Measurements from ENCODE around the gene TOLLIP.

DNA sequence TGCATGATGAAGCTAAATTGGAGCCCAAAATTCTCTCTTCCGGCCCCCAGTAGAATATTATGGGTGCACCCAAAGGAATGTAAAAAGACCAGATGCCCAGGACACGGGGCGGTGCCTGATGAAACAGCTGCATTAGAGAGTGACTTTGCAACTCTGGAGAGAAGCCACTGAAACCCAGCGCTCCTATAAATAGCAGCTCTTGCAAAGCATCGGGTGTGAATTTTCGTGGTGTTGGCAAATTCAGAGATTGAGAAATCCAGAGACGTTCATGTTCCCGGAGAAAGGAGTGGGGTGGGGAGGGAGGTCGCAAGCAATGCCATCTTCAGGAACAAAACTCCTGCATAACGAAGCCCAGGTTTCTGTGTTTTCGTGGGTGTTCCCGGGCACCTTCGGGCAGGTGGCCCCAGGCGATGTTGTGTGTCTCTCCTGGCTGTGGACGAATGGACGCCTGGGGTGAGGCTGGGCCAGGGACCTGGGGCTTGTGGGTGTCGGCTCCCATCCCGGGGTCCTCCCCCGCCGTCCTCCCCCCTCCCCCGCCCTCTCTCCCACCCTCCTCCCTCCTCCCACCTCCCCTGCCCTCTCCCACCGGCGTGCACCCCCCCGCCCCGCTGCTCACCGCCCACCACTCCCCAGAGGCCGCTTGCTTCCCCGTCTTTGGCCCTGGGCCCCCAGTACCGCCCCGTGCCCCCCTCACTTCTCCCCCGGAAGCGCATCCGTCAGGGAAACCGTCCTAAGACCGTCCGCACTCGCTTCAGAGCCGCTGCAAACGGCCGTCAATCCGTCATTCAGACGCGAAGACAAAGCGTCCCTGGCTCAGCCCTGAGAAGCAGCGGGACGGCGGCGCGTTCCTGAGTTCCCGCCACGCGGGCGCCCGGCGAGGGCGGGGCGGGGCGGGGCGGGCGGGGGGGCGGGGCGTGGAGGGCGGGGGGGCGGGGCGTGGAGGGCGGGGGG, 26.7 kb upstream of the TOLLIP start:
- TF ChIP-seq CSDC2 (CRISPR knock-in tag; IDR thresholded peaks at IDR 0.05) (no peak), RARB (CRISPR knock-in tag; IDR thresholded peaks at IDR 0.05) (no peak), ARNTL (CRISPR knock-in tag; IDR thresholded peaks at IDR 0.05; ENCODE audit: borderline replicate concordance, low read depth) (no peak), ZC3H10 (CRISPR knock-in tag; IDR thresholded peaks at IDR 0.05) (no peak), ESRRG (CRISPR knock-in tag; IDR thresholded peaks at IDR 0.05) (no peak), TOX (CRISPR knock-in tag; IDR thresholded peaks at IDR 0.05; ENCODE audit: borderline replicate concordance) (no peak), ZFP30 (CRISPR knock-in tag; IDR thresholded peaks at IDR 0.05) (no peak), ZNF70 (CRISPR knock-in tag; IDR thresholded peaks at IDR 0.05) (no peak), ZFP3 (CRISPR knock-in tag; IDR thresholded peaks at IDR 0.05) (no peak), PPARA (CRISPR knock-in tag; IDR thresholded peaks at IDR 0.05; ENCODE audit: borderline replicate concordance) (no peak), BACH2 (CRISPR knock-in tag; IDR thresholded peaks at IDR 0.05; ENCODE audit: borderline replicate concordance) (no peak), CREB5 (CRISPR knock-in tag; IDR thresholded peaks at IDR 0.05; ENCODE audit: low read depth) (no peak)
